Measurements from ENCODE around the gene RUNX1. TPM values are rescaled to one million over a fixed set of nuclear protein-coding genes. Genes with fewer than 3 reads are reported as not detected.
A peak's percentile ranks its signal among the peaks of the same experiment; 100 is the strongest.

Gene RUNX1
- total and polyA plus RNA-seq, 2 of the 13 experiments (the other 11 are each of a cell fraction or from before 2014, with no cell fraction given), result 5.4 to 6.4 TPM

DNA sequence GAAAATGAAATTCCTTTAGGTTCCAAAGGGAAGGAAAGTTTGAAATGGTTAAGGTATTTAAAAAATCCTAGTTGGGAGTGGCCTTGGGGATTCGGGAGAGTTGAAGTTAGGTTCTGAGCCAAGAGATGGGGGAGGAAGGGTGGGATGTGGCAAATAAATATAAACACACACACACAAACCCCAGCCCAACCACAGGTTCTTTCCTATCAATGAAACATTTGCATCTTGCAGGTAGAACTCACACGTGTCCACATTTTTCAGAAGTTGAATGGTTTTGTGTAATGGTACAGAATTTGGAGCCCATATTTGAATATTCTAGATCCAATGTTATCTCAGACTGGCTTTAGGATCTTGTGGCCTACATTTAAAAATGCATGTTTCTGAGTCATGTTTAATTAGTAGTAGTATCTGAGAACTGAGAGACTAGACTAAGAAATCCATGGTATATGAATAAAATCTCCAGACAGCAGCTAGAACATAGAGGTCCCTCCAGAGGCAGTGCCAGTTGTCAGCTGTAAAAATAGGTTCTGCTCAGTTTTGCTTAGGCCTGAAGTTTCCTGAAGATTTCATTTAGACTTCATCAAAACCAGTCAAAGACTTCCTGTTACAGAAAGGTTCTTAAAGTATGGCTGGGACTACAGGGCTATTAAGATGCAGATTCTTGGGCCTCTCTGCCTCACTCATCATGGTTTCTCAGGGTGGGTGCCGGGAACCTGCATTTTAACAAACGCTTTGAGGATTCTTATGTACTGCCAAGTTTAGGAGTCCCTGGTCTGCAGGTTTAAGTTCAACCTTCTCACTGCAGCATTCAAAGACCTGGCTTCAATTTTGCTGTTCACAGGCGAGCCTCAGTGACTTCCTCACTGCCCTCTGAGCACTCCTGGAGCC, 21.3 kb downstream of the RUNX1 start:
- Histone ChIP-seq H3K9ac (ENCODE audit: insufficient read depth, low read depth, low read length) (no peak overlapping the region), H4K20me1 (ENCODE audit: insufficient read depth, low read length) (no peaks in the 10 kb centered on the region), H3K79me2 (ENCODE audit: insufficient read depth, low read length) (no peaks in the 10 kb centered on the region), H3K4me3 (replicated peaks in 1 of 3; ENCODE audit: insufficient read depth in 1 of 3, low read depth in 2 of 3, low read length in 3 of 3) (no peak overlapping the region), H3K36me3 (replicated peaks in 1 of 2; ENCODE audit: control insufficient read depth in 1 of 2, insufficient read depth in 2 of 2, low read length in 2 of 2) (no peaks in the 10 kb centered on the region), H3K27ac (ENCODE audit: extremely low read length, insufficient read depth, low read length) (peak overlapping the region; percentile 73), H2AFZ (ENCODE audit: low read length) (no peak overlapping the region), H3K4me2 (ENCODE audit: low read depth, low read length) (peak overlapping the region; percentile 44), H3K9me3 (ENCODE audit: low read length) (no peaks in the 10 kb centered on the region), H3K27me3 (ENCODE audit: control insufficient read depth in 1 of 2, insufficient read depth in 2 of 2, low read length in 2 of 2) (no peaks in the 10 kb centered on the region), H3K4me1 (ENCODE audit: insufficient read depth, low read length) (peaks cover 62% of the 10 kb centered on the region)
- CTCF ChIA-PET (ENCODE audit: low intra/inter-chr PET ratio, low total read pairs), result no interaction called here
- WGBS (ENCODE audit: low lambda C conversion rate), result 49% methylated on average over 4 of the region's 5 CpGs
- in situ Hi-C loops (cut with HindIII; ENCODE audit: extremely low pct_ligation_motif_present, low pct_unique_long_range_greater_than_20kb), result no loop called here
- POLR2A ChIA-PET, result interaction anchor here (0.9 to 1.5 kb wide), 3 partner anchors 11 to 139 kb away, joined by 3 to 7 read pairs (median 4); no protein-coding TSS in a partner anchor
- ATAC-seq, result peak; percentile 16; the same call in 1 of the 3 replicates
- no peak for FAIRE-seq
- no peak for DNase-seq (ENCODE audit: low spot score)
- intact Hi-C loops (cut with micrococcal nuclease; ENCODE audit: unreplicated experiment), result loop anchor here (5.0 to 10.0 kb wide), 2 partner anchors 63 to 136 kb away; no protein-coding TSS in a partner anchor
- no TSS peak for BruUV-seq (replicated peaks)
- TF ChIP-seq HMG20B (CRISPR knock-in tag; conservative IDR thresholded peaks at IDR 0.05) (no peak), PTBP1 (IDR thresholded peaks at IDR 0.05; ENCODE audit: low read depth, low read length, poor library complexity, severe bottlenecking) (no peak), ZNF792 (CRISPR knock-in tag; IDR thresholded peaks at IDR 0.05) (no peak), ZBTB1 (CRISPR knock-in tag; IDR thresholded peaks at IDR 0.05; ENCODE audit: borderline replicate concordance) (no peak), RARA (CRISPR knock-in tag; IDR thresholded peaks at IDR 0.05) (0 out of 2 replicates have a peak, but pooled peaks have one; percentile 0), ZNF224 (CRISPR knock-in tag; IDR thresholded peaks at IDR 0.05) (no peak), STAT5B (CRISPR knock-in tag; IDR thresholded peaks at IDR 0.05) (no peak), SUZ12 (IDR thresholded peaks at IDR 0.05; ENCODE audit: low read depth, low read length) (no peak), NFYB (CRISPR knock-in tag; IDR thresholded peaks at IDR 0.05) (peak; percentile 3; the same call in 1 of the 2 replicates), SRSF1 (optimal IDR thresholded peaks at IDR 0.05; ENCODE audit: low read depth, low read length) (no peak), IKZF1 (IDR thresholded peaks at IDR 0.05) (no peak), DNMT1 (CRISPR knock-in tag; IDR thresholded peaks at IDR 0.05) (no peak), ZNF83 (CRISPR knock-in tag; IDR thresholded peaks at IDR 0.05; ENCODE audit: borderline replicate concordance) (no peak), AGO1 (IDR thresholded peaks at IDR 0.05; ENCODE audit: low read depth, low read length, poor library complexity, severe bottlenecking) (no peak), RBFOX2 (IDR thresholded peaks at IDR 0.05; ENCODE audit: low read depth, low read length) (no peak), NR2F6 (IDR thresholded peaks at IDR 0.05) (no peak), NR2F6 (CRISPR knock-in tag; IDR thresholded peaks at IDR 0.05) (no peak), ZFP1 (CRISPR knock-in tag; IDR thresholded peaks at IDR 0.05) (no peak), NFE2L1 (CRISPR knock-in tag; IDR thresholded peaks at IDR 0.05; ENCODE audit: borderline replicate concordance) (no peak), ZNF816 (CRISPR knock-in tag; IDR thresholded peaks at IDR 0.05; ENCODE audit: borderline replicate concordance) (no peak), KLF12 (CRISPR knock-in tag; IDR thresholded peaks at IDR 0.05; ENCODE audit: borderline replicate concordance) (no peak), ZFY (CRISPR knock-in tag; IDR thresholded peaks at IDR 0.05) (no peak), GFI1 (CRISPR knock-in tag; IDR thresholded peaks at IDR 0.05; ENCODE audit: borderline replicate concordance) (0 out of 2 replicates have a peak, but pooled peaks have one; percentile 3)
- TF ChIP-seq, protein P1, sequence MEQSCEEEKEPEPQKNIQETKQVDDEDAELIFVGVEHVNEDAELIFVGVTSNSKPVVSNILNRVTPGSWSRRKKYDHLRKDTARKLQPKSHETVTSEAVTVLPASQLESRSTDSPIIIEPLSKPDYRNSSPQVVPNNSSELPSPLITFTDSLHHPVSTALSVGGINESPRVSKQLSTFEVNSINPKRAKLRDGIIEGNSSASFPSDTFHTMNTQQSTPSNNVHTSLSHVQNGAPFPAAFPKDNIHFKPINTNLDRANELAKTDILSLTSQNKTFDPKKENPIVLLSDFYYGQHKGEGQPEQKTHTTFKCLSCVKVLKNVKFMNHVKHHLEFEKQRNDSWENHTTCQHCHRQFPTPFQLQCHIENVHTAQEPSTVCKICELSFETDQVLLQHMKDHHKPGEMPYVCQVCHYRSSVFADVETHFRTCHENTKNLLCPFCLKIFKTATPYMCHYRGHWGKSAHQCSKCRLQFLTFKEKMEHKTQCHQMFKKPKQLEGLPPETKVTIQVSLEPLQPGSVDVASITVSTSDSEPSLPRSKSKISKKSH (CRISPR knock-in tag; IDR thresholded peaks at IDR 0.05; ENCODE audit: borderline replicate concordance), result no peak
- TF ChIP-seq, protein P2, sequence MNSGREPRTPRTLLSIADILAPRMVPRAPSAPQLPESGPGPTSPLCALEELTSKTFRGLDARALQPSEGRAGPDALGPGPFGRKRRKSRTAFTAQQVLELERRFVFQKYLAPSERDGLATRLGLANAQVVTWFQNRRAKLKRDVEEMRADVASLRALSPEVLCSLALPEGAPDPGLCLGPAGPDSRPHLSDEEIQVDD (CRISPR knock-in tag; IDR thresholded peaks at IDR 0.05; ENCODE audit: borderline replicate concordance), result no peak

Measured in HepG2 (cell line).